Measurements from ENCODE around the gene NLRP3.
A peak's percentile ranks its signal among the peaks of the same experiment; 100 is the strongest.
"Not testable (repeated sequence)": the region's sequence is repeated elsewhere in the genome, so short reads cannot be mapped to it uniquely, and the experiment has no call there.

The NLRP3 gene

GRCh38 chr1:247441606-247442005, 25.6 kb downstream of the NLRP3 start:
- DNase-seq: no peak

DNA sequence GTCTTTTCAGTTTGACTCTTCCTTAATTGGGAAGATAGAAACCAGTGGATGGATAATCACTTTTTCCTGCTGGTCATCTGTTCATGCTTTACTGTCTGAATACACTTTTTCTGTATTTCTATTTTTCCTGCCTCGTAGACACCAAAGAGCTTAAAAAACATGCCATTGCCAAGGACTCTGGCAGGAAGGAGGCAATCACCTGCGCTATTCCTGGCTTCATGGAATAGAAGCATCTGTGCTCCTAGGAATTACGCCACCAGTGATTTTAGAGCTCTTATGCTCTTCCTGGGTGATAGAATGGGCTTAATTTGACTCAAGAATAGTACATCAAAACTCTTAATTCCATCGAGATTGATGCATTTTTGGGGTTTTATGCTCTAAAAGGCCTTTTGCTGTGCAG, 26.2 kb downstream of the NLRP3 start:
- no peak for DNase-seq

- DNase-seq: no peak
Measured at GRCh38 chr1:247443641-247444040, 27.7 kb downstream of the NLRP3 start.

- no peak for DNase-seq
Measured at GRCh38 chr1:247444571-247444970, 28.6 kb downstream of the NLRP3 start.

DNA sequence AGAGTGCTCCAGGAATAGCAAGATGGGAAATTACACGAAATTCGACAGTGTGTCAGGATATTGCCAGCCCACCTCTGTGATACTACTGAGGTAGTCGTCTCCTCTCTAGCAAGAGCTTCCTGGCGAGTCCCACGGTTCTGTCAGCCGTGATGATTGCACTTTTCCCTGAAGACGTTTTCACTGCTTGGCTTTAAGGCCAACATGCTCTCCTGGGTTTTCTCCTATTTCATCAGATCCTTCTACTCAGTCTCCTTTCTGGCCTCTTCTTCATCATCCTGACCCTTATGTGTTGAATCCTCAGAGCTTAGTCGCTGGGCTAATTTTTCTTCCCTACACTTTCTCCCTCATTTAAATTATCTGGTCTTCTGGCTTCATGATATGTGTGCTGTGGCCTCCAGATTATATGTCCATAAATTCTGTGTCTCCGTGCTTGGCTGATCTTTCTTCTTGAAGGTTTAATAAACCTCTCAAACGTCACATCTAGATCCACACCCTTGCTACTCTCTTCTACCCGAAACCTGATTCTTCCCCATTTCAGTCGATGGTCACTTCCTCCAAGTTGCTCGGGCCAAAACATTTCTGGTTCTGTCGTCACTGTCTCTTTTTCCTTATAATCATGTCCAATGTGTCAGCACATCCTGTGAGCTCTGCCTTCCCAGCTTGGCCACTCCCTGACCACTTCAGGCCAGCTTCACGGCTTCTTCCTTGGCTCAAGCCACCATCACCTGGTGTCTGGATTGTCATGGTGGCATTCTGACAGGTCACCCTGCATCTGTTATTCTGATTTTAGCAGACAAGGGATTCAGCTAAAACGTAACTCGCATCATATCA, 29.8 kb downstream of the NLRP3 start:
- DNase-seq: no peak

DNA sequence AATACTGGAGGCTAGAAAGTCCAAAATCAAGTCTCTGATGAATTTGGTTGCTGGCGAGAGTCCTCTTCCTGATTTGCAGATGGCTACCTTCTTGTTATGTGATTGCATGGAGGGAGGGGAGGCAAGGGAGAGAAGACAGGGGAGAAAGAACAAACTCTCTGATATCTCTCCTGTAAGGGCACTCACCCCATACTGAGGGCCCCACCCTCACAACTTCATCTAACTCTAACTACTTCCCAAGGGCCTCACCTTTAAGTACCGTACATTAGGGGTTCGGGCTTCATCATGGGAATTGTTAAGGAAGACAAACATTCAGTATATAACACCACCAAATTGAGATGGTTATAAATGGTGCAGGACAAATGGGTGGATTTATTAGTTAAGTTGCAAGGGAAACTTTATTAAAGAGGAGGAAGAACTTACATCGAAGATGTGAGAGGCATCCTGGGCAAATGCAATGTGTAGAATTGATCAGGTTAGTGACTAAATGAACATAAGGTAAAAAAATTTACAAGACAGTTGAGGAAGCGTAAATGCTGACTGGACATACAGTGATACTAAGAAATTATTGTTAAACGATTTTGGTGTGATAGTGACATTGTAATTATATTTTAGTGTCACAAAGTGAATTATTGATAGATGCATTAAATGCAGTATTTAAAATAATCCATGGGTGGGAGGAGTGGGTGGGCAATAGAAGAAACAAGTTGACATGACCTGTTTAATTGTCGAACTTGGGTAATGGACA, 31.4 kb downstream of the NLRP3 start:
- no peak for DNase-seq

DNA sequence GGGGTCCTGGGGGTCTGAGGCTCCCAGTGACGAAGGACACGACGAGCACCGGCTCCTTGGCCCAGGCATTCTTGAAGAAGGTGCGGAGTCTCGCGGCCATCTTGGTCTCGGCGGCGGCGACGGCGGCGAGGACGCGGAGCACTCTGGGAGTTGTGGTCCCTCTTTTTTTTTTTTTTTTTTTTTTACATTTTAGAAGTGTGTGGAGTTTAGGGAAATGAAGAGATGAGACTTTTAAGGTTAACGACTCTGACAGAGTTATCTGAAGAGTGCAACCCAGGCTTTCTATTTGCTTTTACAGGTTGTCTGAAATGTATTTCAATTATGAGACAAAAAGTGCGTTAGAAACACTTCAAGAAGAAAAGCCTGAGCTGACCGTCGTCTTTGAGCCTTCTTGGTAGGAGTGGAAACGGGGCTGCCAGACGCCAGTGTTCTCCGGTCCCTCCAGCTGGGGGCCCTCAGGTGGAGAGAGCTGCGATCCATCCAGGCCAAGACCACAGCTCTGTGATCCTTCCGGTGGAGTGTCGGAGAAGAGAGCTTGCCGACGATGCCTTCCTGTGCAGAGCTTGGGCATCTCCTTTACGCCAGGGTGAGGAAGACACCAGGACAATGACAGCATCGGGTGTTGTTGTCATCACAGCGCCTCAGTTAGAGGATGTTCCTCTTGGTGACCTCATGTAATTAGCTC, 32.3 kb downstream of the NLRP3 start:
- peak; percentile 29 for DNase-seq

DNA sequence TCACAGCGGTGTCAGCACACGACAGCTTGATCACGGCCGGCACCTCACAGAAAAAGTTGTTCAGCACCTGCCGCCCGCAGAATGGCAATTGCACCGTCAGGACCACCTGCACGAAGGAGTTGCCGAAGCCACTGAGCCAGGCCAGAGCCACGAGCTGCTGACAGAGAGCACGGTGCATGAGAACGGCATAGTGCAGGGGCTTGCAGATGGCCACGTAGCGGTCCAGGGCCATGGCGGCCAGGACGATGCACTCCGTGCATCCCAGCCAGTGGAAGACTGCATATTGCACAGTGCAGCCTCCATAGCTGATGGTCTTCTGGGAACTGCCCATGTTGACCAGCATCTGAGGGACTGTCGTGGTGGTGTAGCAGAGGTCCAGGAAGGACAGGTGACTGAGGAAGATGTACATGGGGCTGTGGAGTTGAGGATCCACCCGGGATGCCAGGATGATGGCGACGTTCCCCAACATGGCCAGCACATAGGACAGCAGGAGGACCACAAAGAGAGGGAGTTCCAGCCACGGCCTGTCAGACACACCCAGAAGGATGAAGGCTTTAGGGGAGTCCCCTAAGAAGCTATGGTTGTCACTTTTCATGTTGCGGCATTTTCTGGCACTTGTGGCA, 35.5 kb downstream of the NLRP3 start:
- no peak for DNase-seq

GRCh38 chr1:247452447-247453039, 36.6 kb downstream of the NLRP3 start:
- DNase-seq: no peak

DNA sequence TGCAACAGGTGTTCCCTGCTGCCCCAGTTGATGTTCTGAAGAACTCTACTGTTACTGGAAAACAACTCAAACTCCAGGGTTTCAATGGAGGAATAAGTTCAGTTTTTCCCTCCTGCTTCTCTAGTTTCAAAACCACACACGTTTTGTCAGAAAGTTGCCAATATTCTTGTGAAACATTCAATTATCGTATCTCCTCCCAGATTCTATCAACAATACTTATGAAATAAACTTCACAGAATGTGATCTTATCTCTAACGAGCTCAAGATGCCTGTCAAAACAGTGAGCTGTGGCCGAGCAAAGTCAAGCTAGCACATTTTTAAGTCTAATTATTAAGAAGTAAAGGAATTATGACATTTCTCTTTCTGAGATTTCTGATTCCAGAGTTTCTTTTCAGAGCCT, 37.3 kb downstream of the NLRP3 start:
- DNase-seq: no peak

- DNase-seq: no peak
Measured at GRCh38 chr1:247453997-247454396, 38.0 kb downstream of the NLRP3 start.

- no peak for DNase-seq
Measured at GRCh38 chr1:247456021-247456420, 40.0 kb downstream of the NLRP3 start.

GRCh38 chr1:247456914-247457639, 41.1 kb downstream of the NLRP3 start:
- no peak for DNase-seq

DNA sequence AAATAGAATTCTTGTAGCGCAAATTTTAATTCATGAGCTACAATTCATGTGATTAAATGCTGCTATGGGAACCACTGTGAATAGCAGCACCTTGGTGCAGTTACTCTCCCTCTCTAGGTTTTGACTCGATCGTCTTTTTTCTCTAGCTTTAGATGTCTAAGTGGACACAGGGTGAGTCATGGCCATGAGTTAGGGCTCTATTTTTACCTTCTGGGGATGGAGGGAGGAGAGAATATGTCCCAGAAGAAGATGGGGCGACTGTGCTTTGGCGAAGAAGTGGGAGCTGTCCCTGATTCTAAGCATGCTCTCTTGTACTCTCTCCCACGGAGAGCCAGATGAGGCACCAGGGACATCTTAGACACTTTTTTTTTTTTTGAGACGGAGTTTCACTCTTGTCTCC, 43.5 kb downstream of the NLRP3 start:
- no peak for DNase-seq

DNA sequence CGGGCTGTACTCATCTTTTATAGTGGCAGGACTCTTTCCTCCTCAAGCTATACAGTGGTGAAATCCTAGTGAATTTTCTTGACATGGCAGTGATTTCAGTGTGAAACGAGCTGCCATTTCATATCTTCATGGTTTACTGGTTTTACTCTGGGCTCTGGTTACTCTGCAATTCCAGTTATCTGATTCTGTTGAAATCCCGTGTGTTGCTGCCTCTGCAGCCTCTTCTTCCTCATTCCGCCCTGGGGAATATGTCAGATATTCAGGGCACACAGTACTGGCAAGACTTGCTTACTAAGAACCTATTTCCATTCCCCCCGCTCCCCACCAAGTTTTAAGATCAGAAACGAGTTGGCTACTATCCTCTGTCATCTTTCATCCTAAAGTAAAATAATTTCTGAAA, 49.8 kb downstream of the NLRP3 start:
- DNase-seq: no peak

- DNase-seq: no peak
Measured at GRCh38 chr1:247467129-247467528, 51.2 kb downstream of the NLRP3 start.

GRCh38 chr1:247468481-247469140, 52.6 kb downstream of the NLRP3 start:
- DNase-seq: no peak

DNA sequence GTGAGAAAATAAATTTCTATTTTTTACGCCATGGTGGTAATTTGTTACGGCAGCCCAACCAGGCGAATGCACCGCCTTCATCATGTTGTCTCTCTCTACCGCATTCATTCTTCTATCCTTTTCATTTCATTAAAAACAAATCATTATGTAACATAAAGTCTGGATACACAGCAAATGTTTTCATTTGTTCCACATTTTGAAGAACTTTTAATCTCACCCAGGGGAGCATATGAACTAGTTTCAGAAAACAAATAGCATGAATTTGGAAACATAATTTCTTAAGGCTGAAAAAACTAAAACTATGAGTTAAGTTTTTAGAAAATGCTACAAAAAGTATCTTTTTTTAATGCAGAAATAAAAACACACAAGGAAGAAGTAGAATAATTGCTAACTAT, 53.2 kb downstream of the NLRP3 start:
- DNase-seq: no peak

DNA sequence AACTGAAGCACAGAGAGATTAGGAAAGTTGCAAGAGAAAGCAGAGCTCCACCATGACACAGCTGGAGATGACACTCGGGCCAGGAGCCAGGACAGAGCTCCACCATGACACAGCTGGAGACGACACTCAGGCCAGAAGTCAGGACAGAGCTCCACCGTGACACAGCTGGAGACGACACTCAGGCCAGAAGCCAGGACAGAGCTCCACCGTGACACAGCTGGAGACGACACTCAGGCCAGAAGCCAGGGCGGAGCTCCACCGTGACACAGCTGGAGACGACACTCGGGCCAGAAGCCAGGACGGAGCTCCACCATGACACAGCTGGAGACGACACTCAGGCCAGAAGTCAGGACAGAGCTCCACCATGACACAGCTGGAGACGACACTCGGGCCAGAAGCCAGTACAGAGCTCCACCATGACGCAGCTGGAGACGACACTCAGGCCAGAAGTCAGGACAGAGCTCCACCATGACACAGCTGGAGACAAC, 55.0 kb downstream of the NLRP3 start:
- not testable (repeated sequence) for DNase-seq

- no peak for DNase-seq
Measured at GRCh38 chr1:247471445-247472016, 55.6 kb downstream of the NLRP3 start.

GRCh38 chr1:247472035-247472434, 56.1 kb downstream of the NLRP3 start:
- DNase-seq: no peak

Data from CD4-positive, alpha-beta T cell treated with Interleukin-17A for 4 hours (primary cell).